ENCODE results near the gene PKNOX2.

The PKNOX2 gene

GRCh38 chr11:125226706-125227105 is 62.2 kb downstream of the PKNOX2 start:
- peaks cover 4 to 7% of the 10 kb centered on the region in 2 experiments for H3K4me1 ChIP-seq (ENCODE audit: control insufficient read depth in 1 of 2, insufficient read depth in 2 of 2, low read length in 2 of 2)
- H3K79me2 ChIP-seq (ENCODE audit: control insufficient read depth, insufficient read depth, low read length, poor library complexity) = no peaks in the 10 kb centered on the region
- no peak overlapping the region for H3K14ac ChIP-seq (ENCODE audit: low read length)
- H2BK12ac ChIP-seq (ENCODE audit: low read length) = no peak overlapping the region
- no peak overlapping the region for H3K23ac ChIP-seq (ENCODE audit: low read length)
- H3K79me1 ChIP-seq (ENCODE audit: low read length) = no peaks in the 10 kb centered on the region
- no peak overlapping the region for H3K4me2 ChIP-seq (ENCODE audit: low read length)
- no peak overlapping the region for H4K91ac ChIP-seq (ENCODE audit: low read depth, low read length)
- no CpG with 5 or more reads among the region's 4 CpGs for WGBS (ENCODE audit: extremely low coverage, insufficient coverage, insufficient read length)
- DNase-seq = no peak
- H3K18ac ChIP-seq (ENCODE audit: low read length) = no peak overlapping the region
- no peak overlapping the region for H2BK120ac ChIP-seq (ENCODE audit: insufficient read depth, low read length, poor library complexity)
- H3K36me3 ChIP-seq (ENCODE audit: control insufficient read depth in 1 of 2, insufficient read depth in 2 of 2, low read length in 2 of 2) = no peaks in the 10 kb centered on the region
- no peak overlapping the region for H2BK5ac ChIP-seq (ENCODE audit: low read depth, low read length, poor library complexity)
- H4K8ac ChIP-seq (ENCODE audit: low read depth, low read length) = no peak overlapping the region
- H2AFZ ChIP-seq (ENCODE audit: insufficient read depth, low read length, poor library complexity) = no peak overlapping the region
- H2AK5ac ChIP-seq (ENCODE audit: low read length) = no peak overlapping the region
- no peak overlapping the region for H3K4ac ChIP-seq (ENCODE audit: low read depth, low read length)
- H3K27ac ChIP-seq (ENCODE audit: low read depth, low read length) = no peak overlapping the region
- peaks cover 4% of the 10 kb centered on the region for H3K9me3 ChIP-seq (ENCODE audit: insufficient read depth, low read depth, low read length)
- no peaks in the 10 kb centered on the region for H3K27me3 ChIP-seq (ENCODE audit: insufficient read depth, low read length)
- no peak overlapping the region for H3K4me3 ChIP-seq (ENCODE audit: low read depth, low read length)
- no peak overlapping the region for H4K12ac ChIP-seq (ENCODE audit: low read depth, low read length)
- no peak overlapping the region for H3K9ac ChIP-seq (ENCODE audit: low read length)

GRCh38 chr11:125227151-125227550 is 62.6 kb downstream of the PKNOX2 start:
- no CpG with 5 or more reads among the region's 5 CpGs for WGBS (ENCODE audit: extremely low coverage, insufficient coverage, insufficient read length)
- H2BK120ac ChIP-seq (ENCODE audit: insufficient read depth, low read length, poor library complexity) = no peak overlapping the region
- no peak overlapping the region for H2AFZ ChIP-seq (ENCODE audit: insufficient read depth, low read length, poor library complexity)
- H3K18ac ChIP-seq (ENCODE audit: low read length) = no peak overlapping the region
- no peak overlapping the region for H2BK12ac ChIP-seq (ENCODE audit: low read length)
- H3K79me2 ChIP-seq (ENCODE audit: control insufficient read depth, insufficient read depth, low read length, poor library complexity) = no peaks in the 10 kb centered on the region
- no peak overlapping the region for H2AK5ac ChIP-seq (ENCODE audit: low read length)
- H3K36me3 ChIP-seq (ENCODE audit: control insufficient read depth in 1 of 2, insufficient read depth in 2 of 2, low read length in 2 of 2) = no peaks in the 10 kb centered on the region
- no peak overlapping the region for H4K8ac ChIP-seq (ENCODE audit: low read depth, low read length)
- no peak overlapping the region for H4K91ac ChIP-seq (ENCODE audit: low read depth, low read length)
- H3K79me1 ChIP-seq (ENCODE audit: low read length) = no peaks in the 10 kb centered on the region
- no peak overlapping the region for H3K9ac ChIP-seq (ENCODE audit: low read length)
- H3K27ac ChIP-seq (ENCODE audit: low read depth, low read length) = no peak overlapping the region
- peaks cover 4 to 7% of the 10 kb centered on the region in 2 experiments for H3K4me1 ChIP-seq (ENCODE audit: control insufficient read depth in 1 of 2, insufficient read depth in 2 of 2, low read length in 2 of 2)
- no peak for DNase-seq
- no peak overlapping the region for H3K4me2 ChIP-seq (ENCODE audit: low read length)
- no peak overlapping the region for H3K4ac ChIP-seq (ENCODE audit: low read depth, low read length)
- no peak overlapping the region for H2BK5ac ChIP-seq (ENCODE audit: low read depth, low read length, poor library complexity)
- H4K12ac ChIP-seq (ENCODE audit: low read depth, low read length) = no peak overlapping the region
- no peak overlapping the region for H3K4me3 ChIP-seq (ENCODE audit: low read depth, low read length)
- H3K9me3 ChIP-seq (ENCODE audit: insufficient read depth, low read depth, low read length) = peaks cover 4% of the 10 kb centered on the region
- H3K23ac ChIP-seq (ENCODE audit: low read length) = no peak overlapping the region
- no peak overlapping the region for H3K14ac ChIP-seq (ENCODE audit: low read length)
- H3K27me3 ChIP-seq (ENCODE audit: insufficient read depth, low read length) = no peaks in the 10 kb centered on the region

GRCh38 chr11:125228445-125228844 is 63.9 kb downstream of the PKNOX2 start:
- no peaks in the 10 kb centered on the region for H3K79me2 ChIP-seq (ENCODE audit: control insufficient read depth, insufficient read depth, low read length, poor library complexity)
- no peak overlapping the region for H2AFZ ChIP-seq (ENCODE audit: insufficient read depth, low read length, poor library complexity)
- no peak overlapping the region for H3K9ac ChIP-seq (ENCODE audit: low read length)
- H3K27me3 ChIP-seq (ENCODE audit: insufficient read depth, low read length) = no peaks in the 10 kb centered on the region
- no peak overlapping the region for H2BK5ac ChIP-seq (ENCODE audit: low read depth, low read length, poor library complexity)
- H3K4me3 ChIP-seq (ENCODE audit: low read depth, low read length) = no peak overlapping the region
- H3K27ac ChIP-seq (ENCODE audit: low read depth, low read length) = no peak overlapping the region
- no peaks in the 10 kb centered on the region for H3K36me3 ChIP-seq (ENCODE audit: control insufficient read depth in 1 of 2, insufficient read depth in 2 of 2, low read length in 2 of 2)
- no peak overlapping the region for H3K23ac ChIP-seq (ENCODE audit: low read length)
- no peak overlapping the region for H3K4ac ChIP-seq (ENCODE audit: low read depth, low read length)
- no peak overlapping the region for H4K91ac ChIP-seq (ENCODE audit: low read depth, low read length)
- no peak overlapping the region for H4K8ac ChIP-seq (ENCODE audit: low read depth, low read length)
- H3K14ac ChIP-seq (ENCODE audit: low read length) = no peak overlapping the region
- peaks cover 1% of the 10 kb centered on the region for H3K9me3 ChIP-seq (ENCODE audit: insufficient read depth, low read depth, low read length)
- H3K4me1 ChIP-seq (ENCODE audit: control insufficient read depth in 1 of 2, insufficient read depth in 2 of 2, low read length in 2 of 2) = peaks cover 6% of the 10 kb centered on the region in 2 experiments
- H2AK5ac ChIP-seq (ENCODE audit: low read length) = no peak overlapping the region
- H2BK12ac ChIP-seq (ENCODE audit: low read length) = no peak overlapping the region
- no peak for DNase-seq
- H4K12ac ChIP-seq (ENCODE audit: low read depth, low read length) = no peak overlapping the region
- no peaks in the 10 kb centered on the region for H3K79me1 ChIP-seq (ENCODE audit: low read length)
- no peak overlapping the region for H2BK120ac ChIP-seq (ENCODE audit: insufficient read depth, low read length, poor library complexity)
- no peak overlapping the region for H3K18ac ChIP-seq (ENCODE audit: low read length)
- H3K4me2 ChIP-seq (ENCODE audit: low read length) = no peak overlapping the region
- WGBS (ENCODE audit: extremely low coverage, insufficient coverage, insufficient read length) = no CpG with 5 or more reads among the region's 4 CpGs

- no peak overlapping the region for H3K14ac ChIP-seq (ENCODE audit: low read length)
- no peaks in the 10 kb centered on the region for H3K36me3 ChIP-seq (ENCODE audit: control insufficient read depth in 1 of 2, insufficient read depth in 2 of 2, low read length in 2 of 2)
- no peaks in the 10 kb centered on the region for H3K79me2 ChIP-seq (ENCODE audit: control insufficient read depth, insufficient read depth, low read length, poor library complexity)
- no peak overlapping the region for H2AFZ ChIP-seq (ENCODE audit: insufficient read depth, low read length, poor library complexity)
- peaks cover 10 to 12% of the 10 kb centered on the region in 2 experiments for H3K4me1 ChIP-seq (ENCODE audit: control insufficient read depth in 1 of 2, insufficient read depth in 2 of 2, low read length in 2 of 2)
- no peak overlapping the region for H3K27ac ChIP-seq (ENCODE audit: low read depth, low read length)
- no peak overlapping the region for H2AK5ac ChIP-seq (ENCODE audit: low read length)
- H2BK12ac ChIP-seq (ENCODE audit: low read length) = no peak overlapping the region
- no peak overlapping the region for H3K4me3 ChIP-seq (ENCODE audit: low read depth, low read length)
- peaks cover 1% of the 10 kb centered on the region for H3K9me3 ChIP-seq (ENCODE audit: insufficient read depth, low read depth, low read length)
- no peak overlapping the region for H3K9ac ChIP-seq (ENCODE audit: low read length)
- no peak overlapping the region for H3K23ac ChIP-seq (ENCODE audit: low read length)
- H3K18ac ChIP-seq (ENCODE audit: low read length) = no peak overlapping the region
- no CpG with 5 or more reads among the region's 9 CpGs for WGBS (ENCODE audit: extremely low coverage, insufficient coverage, insufficient read length)
- DNase-seq = no peak
- peak overlapping the region; percentile 13 for H3K4me2 ChIP-seq (ENCODE audit: low read length)
- H4K12ac ChIP-seq (ENCODE audit: low read depth, low read length) = no peak overlapping the region
- H3K79me1 ChIP-seq (ENCODE audit: low read length) = no peaks in the 10 kb centered on the region
- H3K4ac ChIP-seq (ENCODE audit: low read depth, low read length) = no peak overlapping the region
- H2BK120ac ChIP-seq (ENCODE audit: insufficient read depth, low read length, poor library complexity) = no peak overlapping the region
- no peak overlapping the region for H4K91ac ChIP-seq (ENCODE audit: low read depth, low read length)
- H2BK5ac ChIP-seq (ENCODE audit: low read depth, low read length, poor library complexity) = no peak overlapping the region
- H3K27me3 ChIP-seq (ENCODE audit: insufficient read depth, low read length) = no peaks in the 10 kb centered on the region
- H4K8ac ChIP-seq (ENCODE audit: low read depth, low read length) = no peak overlapping the region
Measured at GRCh38 chr11:125228993-125229392, 64.4 kb downstream of the PKNOX2 start.
